GM21825 (cell line): Measurements from ENCODE around the gene TP53I3.
"Not testable (repeated sequence)": the region's sequence is repeated elsewhere in the genome, so short reads cannot be mapped to it uniquely, and the experiment has no call there.

Experiments used
- ATAC-seq: cut with Tn5 transposase; IDR thresholded peaks from one replicate; pipeline ENCODE4 v1.9.1; 2021; ENCODE audit warnings: mild to moderate bottlenecking, moderate library complexity; ENCODE audit not compliant: unreplicated experiment

Gene TP53I3

DNA sequence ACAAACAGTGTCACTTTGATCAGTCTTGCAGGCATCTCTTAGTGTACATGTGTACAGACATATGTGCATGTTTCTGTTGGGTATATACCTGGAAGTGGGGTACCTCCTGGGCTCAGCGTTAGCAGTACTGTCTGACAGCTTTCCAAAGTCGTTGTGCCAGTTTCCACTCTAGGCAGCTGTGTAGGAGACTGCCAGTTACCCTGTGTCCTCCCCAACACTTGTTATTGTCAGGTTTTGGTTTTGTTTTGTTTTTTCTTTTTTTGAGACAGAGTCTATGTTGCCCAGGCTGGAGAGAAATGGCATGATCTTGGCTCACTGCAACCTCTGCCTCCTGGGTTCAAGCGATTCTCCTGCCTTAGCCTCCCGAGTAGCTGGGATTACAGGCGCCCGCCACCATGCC lies 28.9 kb downstream of the TP53I3 start:
- no peak for ATAC-seq

DNA sequence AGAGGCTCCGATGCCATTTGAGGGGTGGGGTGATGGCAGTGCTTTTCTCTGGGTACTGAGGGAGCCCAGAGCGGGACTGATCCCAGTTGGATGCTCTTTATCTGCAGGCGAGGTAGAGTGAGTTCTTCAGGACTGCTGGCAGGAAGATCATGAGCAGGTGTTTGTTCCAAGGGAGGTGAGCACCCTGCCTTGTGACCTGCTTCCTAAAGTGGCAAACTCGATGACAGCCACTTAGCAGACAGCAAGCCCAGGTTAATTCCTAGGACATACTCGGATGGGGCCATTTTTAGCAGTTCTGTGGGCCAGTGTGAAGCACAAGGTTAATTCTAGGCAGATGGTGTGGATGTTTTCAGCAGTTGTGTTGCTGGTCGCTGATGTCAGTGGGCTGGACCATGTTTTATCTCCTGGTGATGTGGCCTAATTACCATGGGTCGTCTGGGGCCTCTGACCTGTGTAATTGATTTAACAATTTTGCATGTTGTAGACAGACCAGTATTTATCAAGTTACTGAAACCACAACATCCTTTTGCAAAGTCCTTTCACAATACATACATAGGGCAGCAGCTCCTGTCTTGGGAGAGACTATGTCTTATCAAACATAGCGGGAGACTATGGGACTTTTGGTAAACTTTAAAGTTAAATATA lies 30.1 kb downstream of the TP53I3 start:
- no peak for ATAC-seq

DNA sequence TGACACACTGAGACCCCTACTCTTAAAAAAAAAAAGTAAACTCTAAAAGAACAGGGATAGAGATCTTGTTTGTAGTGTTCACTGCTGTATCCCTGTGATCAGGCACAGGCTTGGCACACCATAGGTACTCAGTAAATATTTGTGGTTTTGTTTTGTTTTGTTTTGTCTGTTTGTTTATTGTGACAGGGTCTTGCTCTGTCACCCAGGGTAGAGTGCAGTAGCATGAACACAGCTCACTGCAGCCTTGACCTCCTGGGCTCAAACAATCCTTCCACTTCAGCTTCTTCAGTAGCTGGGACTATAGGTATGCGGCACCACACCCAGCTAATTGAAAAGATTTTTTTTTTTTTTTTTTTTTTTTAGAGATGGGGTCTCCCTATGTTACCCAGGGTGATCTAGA lies 31.7 kb downstream of the TP53I3 start:
- ATAC-seq: no peak

DNA sequence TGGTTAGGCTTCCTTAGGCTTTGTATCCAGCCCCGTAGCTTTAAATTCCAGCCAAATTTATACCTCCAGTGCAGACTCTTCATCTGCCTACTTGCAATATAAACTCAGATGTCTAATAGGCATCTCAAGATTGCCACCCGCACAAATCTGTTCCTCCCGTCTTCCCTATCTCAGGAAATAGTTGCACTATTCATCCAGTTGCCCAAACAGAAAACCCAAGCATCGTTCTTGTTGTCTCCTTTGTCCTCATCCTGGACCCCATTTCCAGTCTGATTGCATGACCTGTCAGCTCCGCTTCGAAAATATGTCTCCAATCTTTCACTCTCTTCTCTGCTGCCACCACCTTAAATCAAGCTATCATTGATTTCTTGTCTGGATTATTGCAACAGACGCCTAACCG lies 32.8 kb downstream of the TP53I3 start:
- no peak for ATAC-seq

DNA sequence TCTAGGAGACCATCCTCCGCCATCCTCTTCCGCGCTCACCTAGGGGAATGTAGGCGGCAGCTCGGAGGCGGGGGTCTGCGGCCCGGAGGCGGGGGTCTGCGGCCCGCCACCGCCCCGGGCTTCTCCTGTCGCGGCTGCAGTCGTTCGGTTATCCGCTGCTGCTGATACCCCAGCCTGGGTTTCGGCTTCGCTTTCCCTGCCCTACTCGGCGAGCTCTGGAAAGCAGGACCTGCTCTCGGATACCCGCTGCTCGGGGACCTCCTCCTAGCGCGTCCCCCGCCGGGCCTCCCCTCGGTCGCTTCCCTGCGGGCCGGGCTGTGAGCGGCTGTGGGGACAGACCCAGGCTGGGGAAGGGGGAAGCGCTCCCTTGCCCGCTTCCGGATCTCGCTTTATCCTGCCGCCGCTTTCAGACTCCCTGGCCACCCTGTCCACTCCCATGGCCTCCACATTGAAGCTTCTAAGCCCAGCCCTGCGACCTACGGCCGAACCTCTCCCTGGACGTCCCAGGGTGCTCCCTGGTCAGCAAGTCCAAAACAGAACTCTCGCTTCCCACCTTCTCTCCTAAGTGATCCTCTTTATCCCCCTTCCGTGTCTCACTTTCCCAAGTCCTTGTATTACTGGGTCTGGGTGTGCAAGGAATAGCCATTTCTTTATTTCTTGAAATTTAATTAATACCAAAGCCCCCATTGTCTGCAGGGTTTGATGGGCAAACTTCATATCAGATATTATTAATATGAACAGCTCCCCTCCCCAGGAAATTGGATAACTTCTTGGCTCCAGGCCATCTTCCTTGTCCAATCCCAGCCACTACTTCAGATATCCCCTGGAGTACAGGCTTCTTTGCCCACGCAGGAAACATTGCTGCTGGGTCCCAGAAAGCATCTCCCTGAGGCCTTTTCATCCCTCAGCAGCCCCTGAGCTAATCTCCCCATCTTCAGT lies 34.3 kb downstream of the TP53I3 start:
- no peak for ATAC-seq

DNA sequence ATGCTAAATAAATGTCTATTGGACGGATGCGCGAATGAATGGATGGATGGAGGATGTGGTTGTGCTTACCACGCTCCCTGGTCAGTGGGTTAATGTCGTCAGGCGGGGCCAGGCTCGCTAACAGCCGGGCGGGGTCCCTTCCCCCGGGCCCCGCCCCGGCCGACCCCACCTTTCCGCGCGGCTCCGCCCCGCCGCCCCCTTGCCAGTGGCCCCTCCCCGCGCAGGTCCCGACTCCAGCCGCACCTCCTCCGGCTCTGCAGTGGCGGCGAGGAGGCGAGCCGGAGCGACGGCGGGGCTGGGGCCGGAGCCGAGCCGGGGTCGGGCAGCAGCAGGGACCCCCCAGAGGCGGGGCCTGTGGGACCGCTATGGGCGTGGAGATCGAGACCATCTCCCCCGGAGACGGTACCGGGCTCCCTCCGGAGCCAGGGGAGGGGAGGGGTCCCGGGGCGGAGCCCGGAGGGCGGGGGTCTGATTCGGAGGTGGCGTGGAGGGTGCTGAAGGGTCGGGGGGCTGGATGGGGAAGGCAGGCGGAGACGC lies 35.1 kb downstream of the TP53I3 start, which contains the start of gene FKBP1B:
Gene FKBP1B, plus strand, starts transcription at position 257 of the 537 bp plus-strand sequence. Its CDS starts 109 bp downstream, at position 366.
- no peak for ATAC-seq

DNA sequence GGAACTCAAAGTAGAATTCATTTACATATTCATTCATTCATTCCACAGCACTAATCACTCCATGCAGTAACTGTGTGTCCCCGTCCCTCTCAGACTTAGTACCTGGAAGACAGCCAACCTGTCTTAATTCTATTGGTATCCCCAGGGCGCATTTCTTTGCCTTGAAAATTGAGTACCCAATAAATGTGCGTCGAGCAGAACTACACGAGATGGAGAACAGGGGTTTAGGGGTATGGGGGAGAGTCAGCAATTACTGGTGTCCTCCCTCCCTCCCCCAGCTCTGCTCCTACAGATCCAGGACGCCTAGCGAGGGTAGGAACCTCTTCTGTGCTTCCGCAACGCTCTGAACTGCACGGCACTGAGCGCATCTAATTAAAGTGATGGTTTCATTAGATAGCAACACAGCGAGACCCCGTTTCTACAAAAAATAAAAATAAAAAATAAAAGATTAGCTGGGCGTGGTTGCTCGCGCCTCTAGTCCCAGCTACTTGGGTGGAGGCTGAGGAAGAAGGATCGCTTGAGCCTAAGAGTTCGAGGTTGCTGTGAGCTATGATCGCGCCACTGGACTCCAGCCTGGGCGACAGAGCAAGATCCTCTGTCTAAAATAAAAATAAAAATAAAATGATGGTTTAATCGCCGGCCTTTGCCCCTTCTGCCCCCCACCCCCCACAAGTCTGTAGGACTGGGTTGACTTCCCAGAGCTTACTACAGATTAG lies 35.7 kb downstream of the TP53I3 start:
- ATAC-seq: no peak

DNA sequence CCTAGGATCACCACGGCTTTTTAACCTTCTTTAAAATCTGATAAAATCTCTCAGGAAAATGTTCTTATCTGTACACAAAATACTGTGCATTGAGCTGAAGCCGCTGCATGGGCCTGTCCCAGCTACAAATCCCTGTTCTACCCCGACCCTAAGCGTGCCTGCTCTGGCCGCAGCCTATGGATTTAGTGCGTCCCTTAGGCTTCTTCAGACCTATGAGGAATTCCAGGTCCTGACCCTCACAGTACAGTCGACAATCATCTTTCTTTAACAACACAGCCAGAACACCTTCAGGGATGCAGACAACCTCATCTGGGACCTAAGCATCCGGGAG lies 37.0 kb downstream of the TP53I3 start:
- ATAC-seq: no peak

DNA sequence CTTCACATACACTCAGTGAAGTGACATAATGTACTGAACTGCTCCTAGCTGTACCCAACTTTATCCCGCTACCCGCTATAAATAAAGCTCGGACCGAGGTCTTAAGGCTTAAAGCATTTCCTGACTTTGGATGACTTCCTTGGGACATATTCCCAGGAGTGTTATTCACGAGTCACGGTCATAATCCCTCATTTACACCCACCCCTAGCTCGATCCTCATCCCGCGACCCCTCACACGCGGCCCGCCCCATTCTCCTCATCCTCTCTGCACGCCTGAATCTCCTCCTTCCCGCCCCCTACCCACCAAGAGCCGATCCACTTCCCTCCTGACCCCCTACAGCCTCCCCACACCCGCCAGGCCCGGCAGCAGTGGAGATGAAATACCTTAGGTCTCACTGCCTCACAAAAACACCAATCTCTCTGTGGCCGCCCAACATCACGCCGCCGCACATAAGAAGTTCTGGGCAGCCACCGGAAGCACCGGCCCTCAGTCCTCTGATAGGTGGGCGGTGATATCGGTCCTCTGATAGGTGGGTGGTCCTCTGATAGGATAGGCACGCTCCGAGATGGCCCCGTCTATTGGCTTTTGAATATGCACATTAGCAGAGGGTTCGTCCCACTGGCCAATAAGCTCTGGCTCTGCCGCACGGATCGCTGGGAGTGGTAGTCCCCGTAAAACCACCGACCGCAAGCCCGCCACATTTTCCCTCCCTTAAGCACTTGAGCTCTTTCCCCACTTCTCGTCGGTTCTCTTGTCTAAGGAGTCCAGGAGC lies 37.5 kb downstream of the TP53I3 start, which contains the start of gene WDCP:
Gene WDCP, minus strand, starts transcription at position 462 of the 773 bp plus-strand sequence. CDS start 7,897 bp downstream, outside the sequence.
- ATAC-seq: peak; percentile 98

DNA sequence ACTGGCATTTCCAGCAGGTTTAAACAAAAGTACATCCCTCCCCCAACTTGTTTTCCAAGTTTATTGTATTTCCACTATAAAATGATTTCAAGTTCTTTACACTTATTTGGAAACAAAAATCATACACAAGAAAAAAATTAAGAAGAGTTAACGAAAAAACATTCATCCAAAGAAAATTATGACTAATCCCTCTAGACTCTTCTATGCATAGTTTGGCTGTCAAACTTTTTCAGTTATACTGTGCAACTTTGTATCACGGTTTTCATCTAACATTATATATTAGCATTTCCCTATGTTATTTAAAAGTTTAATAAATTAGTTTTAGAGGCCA lies 38.1 kb downstream of the TP53I3 start:
- ATAC-seq: no peak

DNA sequence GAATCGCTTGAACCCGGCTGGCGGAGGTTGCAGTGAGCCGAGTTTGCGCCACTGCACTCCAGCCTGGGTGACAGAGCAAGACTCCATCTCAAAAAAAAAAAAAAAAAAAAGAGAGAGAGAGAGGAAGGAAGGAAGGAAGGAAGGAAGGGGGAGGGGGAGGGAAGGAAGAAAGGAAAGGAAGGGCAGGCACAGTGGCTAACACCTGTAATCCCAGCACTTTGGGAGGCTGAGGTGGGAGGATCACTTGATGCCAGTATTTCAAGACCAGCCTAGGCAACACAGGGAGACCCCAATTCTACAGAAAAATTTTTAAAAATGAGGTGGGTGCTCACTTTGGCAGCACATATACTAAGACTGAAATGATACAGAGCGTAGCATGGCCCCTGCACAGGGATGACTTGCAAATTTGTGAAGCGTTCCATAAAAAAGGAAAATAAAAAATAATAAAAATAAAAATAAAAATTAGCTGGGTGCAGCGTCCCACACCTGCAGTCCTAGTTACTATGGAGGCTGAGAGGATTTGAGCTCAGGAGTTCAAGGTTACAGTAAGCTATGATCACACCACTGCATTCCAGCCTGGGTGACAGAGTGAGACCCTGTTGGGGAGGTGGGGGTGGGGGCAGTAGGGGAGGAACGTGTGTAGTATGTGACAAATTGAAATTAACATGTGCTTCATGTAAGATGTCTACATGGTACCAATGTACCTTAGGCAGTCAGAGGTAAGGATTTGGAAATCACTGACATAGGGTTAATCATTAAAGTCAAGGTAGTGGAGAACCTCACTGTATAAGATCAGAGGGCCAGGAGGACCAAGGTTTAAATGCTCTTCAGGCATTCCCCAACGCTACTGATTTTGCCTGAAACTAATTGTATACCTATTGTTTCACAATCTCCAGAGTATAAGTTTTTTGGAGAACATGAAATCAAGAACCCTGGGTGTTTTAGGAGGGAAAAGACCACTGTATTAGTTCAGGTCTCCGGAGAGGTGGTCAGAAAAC lies 38.8 kb downstream of the TP53I3 start:
- ATAC-seq: no peak

DNA sequence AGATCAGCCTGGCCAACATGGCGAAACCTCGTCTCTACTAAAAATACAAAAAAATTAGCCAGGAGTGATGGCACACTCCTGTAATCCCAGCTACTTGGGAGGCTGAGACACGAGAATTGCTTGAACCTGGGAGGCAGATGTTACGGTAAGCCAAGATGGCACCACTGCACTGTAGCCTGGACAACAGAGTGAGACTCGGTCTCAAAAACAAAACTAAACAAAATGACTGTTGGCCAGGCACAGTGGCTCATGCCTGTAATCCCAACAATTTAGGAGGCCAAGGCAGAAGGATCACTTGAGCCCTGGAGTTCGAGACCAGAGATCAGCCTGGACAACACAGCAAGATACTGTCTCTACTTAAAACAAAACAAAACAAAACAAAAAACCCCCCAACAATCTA lies 41.5 kb downstream of the TP53I3 start:
- ATAC-seq: not testable (repeated sequence)

DNA sequence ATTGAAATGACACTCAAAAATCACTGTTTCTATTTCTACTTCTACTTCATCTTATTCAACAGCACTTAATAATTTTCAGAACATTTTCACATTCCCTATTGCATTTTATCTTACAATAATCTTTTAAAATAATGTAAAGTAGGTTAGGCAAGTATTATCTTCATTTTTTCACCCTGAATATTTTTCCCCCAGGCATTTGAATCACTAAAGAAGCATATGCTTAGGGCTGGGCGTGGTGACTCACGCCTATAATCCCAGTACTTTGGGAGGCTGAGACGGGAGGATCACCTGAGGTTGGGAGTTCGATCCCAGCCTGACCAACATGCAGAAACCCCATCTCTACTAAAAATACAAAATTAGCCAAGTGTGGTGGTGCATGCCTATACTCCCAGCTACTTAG lies 44.1 kb downstream of the TP53I3 start:
- no peak for ATAC-seq

DNA sequence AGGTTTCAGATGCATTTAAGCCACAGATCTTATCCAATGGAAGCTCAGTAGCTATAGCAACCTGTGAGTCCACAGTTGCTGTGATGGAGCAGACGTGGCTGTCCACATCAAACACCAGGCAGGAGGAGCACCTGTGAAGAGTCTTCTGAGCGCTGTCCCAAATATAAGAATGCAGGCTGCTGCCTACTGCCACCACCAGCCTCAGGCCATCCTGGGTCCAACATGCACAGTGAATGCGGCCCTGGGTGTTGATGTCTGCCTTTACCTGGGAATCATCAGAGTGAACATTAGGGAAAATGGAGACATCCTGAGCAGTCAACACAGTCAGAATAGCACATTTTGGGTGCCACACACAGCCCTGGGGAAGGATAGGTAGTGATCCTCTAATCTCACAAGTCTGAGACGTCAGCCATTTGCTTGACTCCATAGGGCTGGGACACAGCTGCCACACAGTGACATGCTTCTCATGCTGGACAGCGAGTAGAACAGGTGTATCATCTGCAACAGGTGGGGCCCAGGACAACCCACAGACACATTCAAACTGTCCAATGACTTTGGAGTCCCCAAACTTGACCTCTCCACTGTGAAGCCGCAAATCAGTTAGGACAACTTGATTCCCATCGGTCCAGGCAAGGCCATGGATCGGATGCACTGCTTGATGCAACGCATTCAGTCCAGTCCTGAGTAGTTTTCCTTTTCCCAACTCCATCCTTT lies 45.7 kb downstream of the TP53I3 start:
- ATAC-seq: no peak
